Activated CD4-positive, alpha-beta T cell treated with anti-CD3 and anti-CD28 coated beads, Interleukin-2, amount 50 U/mL, for 24 hours (primary cell): ENCODE measurements around the gene POLK.
"Not testable (repeated sequence)": the region's sequence is repeated elsewhere in the genome, so short reads cannot be mapped to it uniquely, and the experiment has no call there.

Source experiments
- DNase-seq, 2 donors: peaks; one replicate each; pipeline ENCODE4 v3.0.0-alpha.2; 2020; ENCODE audit warnings: low read depth in 1 of 2, low spot score in 1 of 2

Gene POLK

DNA sequence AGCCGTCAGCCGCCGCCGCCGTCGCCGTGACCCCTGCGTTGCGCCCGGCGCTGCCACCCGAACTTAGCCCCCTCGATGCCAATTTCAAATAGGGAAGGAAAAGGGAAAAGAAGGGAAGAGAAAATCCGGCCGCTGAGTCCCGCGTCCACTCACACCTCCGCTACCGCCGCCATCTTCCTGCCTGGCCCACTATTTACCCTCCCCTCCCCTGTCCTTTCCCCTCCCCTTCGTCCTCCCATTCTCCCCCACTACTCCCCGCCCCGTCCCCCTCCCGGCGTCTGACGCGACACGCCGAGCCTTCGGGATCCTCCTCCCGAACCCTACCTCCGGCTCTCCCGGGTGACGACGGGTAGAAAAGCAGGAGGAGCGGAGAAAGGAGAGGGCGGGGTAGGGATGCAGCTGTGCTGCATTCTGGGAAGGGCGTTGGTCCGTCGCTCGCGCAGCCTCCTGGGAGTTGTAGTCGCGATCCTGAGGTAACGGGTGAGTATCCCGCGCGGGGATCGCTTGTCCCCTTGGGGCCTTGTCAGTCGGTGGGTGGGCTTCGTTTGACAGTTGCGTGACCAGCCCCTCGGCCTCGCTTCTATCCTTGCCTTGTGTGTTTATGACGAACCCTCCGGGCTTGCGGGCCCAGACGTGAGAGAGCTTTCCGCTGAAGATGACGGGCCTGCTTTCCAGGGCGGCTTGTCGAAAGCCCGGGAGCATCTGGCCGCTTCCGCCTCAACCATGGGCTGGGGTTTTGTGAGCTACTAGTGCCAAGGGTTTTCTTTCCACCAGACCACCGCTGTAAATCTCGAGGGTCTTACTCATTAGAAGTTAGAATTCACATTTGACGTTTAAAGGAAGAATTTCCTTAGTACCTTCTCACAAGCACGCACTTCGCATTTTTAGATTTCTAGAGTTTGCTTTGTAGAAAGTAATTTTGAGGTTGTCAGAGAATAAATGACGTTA is at the start of gene POLK, which contains the start of gene CERT1:
Gene POLK (plus strand): TSS at position 457 of the 948 bp plus-strand sequence.
Gene CERT1 (minus strand): TSS at position 195 of the 948 bp plus-strand sequence. CDS start 422 bp downstream, outside the sequence.
- peak; percentile 86 to 96 for DNase-seq

DNA sequence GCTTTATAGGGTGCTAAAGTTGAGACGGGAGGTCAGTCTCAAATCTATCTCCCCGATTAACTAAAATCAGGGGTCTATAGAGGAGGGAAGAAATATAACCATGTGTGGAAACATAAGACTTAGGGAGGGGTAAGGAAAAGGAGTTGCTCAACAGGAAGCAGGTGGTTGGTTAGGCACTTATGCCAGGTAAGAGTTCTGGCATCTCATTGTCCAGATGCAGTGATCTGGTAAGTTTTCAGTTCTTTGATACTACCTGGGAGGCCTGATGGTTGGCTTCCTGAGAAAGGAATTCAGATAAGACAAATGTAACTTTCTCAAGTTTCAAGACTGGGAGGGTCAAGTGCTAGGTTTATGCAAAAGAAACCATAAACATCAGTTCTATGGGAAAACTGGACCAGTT is 48.0 kb upstream of the POLK start:
- no peak for DNase-seq

DNA sequence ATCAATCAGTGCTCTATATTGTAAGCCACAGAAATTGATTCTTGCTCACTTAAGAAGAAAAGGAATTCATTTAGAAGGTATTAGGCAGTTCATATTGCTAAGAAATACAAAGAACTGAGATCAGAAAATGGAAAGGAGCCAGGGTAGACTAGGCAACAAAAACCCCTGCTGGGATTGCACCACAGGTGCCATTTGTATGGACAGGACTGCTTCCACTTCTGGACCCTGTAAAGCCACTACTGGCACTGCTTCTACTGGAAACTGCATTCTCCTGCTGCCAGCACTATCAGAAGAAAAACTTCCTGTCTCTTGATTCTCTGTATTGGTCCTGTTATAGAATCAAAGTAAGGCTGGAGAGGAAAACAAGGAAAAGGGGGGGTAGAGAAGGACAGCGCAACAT is 46.2 kb upstream of the POLK start:
- no peak for DNase-seq

DNA sequence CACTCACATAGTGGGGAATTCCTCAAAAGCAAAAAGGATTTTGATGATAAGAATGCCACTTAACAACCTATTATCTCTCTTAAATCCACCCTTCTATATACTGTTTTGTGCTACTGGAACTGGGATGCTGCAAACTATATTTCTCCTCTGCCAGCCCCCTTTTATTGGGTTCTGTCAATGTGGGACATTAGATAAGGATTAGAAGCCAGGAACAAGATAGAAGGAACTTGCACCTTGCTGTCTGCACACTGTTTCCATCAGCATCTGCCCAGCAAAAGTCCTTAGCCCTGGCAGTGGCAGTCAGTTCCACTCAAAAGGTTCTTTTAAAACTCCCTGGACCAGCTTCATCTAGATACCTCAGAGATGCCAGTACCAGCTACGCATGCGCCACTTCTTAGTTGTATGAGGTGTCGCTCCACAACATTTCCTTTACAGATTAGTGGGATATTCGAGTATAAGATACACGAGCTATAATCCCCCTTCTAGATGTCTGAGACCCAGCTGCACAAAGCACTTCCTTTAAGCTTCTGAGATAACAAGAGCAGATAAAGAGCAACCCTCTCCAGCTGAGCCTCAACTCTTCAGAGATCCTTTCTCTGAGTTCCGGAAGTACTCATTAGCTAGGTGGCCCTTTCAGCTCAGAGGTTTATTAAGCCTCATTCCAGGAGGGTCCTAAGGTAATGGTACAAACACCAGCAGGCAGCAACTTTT is 45.5 kb upstream of the POLK start:
- no peak for DNase-seq

DNA sequence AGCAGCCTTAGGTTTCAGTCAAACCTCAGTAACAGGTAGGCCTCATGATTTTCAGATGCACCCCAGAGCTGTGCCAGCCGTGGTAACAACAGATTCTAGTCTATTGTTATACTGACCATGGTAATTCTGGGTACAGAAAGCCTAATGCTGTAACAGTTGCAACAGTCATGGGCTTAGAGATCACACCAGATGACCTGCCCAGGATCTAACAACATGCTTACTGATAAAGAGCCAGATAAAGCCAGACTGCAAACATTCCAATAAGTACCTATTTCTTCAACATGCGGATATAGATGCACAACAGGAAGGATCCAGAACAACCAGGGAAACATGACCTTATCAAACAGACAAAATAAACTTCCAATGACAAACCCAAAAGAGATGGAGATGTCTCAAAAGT is 43.1 kb upstream of the POLK start:
- DNase-seq = no peak

DNA sequence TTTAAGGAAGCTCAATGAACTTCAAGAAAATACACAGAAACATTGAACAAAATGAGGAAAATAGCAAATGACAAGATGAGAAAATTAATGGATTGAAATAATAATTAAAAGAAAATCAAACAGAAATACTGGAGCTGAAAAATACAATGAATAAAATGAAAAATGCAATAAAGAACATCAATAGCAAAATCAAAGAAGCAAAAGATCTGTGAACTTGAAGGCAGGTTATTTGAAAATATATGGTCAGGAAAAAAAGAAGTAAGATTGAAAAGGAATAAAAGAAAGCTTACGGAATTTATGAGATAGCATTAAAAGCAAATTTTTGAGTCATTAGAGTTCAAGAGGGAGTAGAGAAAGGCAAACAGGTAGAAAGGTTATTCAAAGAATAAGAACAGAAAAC is 42.7 kb upstream of the POLK start:
- no peak for DNase-seq

DNA sequence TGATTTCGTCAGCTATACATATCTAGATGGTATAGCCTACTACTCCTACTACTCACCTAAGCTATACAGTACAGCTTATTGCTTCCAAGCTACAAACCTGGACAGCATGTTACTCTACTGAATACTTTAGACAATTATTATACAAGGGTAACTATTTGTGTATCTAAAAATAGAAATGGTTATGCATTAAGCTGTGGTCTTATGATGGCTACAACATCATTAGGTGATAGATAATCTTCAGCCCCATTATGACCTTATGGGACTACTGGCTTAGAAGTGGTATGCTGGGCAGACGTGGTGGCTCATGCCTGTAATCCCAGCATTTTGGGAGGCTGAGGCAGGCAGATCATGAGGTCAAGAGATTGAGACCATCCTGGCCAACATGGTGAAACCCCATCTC is 40.5 kb upstream of the POLK start:
- DNase-seq = no peak

DNA sequence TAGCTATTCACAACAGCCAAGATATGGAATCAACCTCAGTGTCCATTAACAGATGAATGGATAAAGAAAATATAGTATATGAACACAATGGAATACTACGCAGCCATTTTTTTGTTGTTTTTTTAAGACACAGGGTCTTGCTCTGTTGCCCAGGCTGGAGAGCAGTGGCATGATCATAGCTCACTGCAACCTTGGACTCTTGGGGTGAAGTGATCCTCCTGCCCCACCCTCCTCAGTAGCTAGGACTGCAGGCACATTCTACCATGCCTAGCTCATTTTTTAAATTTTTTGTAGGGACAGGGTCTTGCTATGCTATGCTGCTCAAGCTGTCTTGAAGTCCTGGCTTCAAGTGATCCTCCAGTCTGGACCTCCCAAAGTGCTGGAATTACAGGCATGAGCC is 38.7 kb upstream of the POLK start:
- DNase-seq = no peak

DNA sequence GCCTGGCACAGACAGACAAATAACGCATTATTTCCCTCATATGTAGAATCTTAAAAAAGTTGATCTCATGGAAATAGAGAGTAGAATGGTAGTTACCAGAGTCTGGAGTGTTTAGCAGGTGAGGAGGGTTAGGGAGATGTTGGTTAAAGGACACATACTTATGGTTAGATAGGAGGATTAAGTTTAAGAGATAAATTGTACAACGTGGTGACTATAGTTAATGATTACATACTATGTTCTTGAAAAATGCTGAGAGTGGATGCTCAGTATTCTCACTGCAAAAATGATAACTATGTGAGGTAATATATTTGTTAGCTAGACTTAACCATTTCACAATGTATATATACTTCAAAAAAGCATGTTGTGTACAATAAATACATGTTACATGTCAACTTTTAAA is 38.2 kb upstream of the POLK start:
- no peak for DNase-seq

DNA sequence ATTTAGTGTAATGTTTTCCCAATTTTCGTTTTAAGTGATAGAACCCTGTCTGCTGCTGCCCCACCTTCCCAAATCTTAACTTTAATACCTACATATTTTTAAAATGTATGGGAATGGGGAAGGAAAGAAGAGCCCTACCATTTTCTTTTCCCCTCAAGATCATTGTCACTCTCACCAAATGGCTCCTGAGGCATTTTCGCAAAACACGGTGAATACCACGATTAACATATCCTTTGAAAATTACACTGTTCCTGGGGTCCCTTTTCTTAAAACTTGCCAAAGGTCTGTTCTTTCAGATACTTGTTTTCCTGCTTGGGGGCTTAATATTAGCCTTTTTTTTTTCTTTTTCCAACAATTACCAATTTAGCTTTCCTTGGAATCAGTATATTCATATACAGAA is 36.3 kb upstream of the POLK start:
- no peak for DNase-seq

DNA sequence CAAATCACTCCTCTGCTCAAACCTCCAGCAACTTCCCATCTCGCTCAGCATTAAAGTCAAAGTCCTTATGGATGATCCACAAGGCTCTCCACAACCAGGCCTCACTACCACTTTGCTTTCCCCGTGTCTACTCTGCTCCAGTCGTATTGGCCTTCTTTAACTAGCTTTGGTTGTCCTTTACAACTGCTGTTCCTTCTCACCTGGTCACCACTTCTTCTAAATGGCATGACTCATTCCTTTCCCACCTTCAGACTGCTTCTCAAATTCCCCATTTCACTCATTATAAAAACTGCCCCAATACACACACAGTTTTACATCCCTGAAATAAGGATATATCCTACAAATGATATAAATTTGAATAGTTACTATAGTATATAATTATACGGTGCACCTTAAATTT is 30.7 kb upstream of the POLK start:
- DNase-seq = no peak

DNA sequence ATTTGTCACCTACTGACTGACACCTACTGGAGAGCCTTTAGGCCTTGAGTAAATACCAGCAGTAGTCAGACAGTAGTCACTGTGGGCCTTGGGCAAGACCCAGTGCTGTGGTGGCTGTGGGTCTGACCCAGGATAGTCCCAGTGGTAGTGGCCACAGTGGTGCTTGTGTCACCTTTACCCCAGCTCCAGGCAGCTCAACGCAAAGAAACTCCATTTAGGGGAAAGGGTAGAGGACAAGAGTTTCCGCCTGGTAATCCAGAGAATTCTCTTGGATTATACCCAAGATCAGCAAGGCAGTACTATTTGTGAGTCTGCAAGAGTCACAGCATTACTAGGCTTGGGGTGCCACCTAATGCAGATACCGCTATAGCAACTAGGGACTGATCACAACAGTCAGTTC is 29.2 kb upstream of the POLK start:
- DNase-seq = no peak

DNA sequence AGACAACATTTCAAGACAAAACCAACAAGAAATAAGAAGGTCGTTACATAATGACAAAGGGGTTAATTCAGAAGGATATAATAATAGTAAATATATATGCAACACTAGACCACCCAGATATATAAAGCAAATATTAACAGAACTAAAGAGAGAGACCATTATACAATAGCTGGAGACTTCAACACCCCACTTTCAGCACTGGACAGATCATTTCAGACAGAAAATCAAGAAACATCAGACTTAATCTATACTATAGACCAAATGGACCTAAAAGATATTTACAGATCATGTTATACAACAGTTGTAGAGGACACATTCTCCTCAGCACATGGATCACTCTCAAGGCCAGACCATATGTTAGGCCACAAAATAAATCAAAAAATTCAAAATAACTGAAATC is 27.1 kb upstream of the POLK start:
- no peak for DNase-seq

DNA sequence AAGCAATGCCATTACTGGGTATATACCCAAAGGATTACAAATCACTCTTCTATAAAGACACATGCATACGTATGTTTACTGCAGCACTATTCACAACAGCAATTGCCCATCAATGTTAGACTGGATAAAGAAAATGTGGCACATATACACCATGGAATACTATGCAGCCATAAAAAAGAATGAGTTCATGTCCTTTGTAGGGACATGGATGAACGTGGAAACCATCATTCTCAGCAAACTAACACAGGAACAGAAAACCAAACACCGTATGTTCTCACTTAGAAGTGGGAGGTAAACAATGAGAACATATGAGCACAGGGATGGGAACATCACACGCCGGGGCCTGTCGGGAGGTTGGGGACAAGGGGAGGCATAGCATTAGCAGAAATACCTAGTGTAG is 21.8 kb upstream of the POLK start:
- not testable (repeated sequence) for DNase-seq

DNA sequence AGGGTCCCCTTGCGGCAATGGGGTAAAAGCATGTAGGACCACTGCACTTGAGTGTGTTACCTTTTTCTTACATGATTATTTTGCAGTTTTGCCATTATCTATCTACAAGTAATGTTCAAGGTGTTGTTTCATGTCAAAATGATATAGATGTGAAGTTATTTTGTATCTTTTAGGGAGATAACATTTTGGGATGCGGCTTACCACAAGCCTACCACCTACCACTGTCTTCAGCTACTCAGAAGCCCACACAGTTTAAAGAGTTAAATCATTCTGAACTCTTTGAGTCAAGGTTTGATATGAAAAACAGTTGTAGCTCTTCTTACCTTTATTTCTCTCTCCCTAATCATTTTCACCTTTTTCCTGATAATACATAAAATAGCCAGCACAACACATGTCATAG is 20.1 kb upstream of the POLK start:
- DNase-seq = no peak

DNA sequence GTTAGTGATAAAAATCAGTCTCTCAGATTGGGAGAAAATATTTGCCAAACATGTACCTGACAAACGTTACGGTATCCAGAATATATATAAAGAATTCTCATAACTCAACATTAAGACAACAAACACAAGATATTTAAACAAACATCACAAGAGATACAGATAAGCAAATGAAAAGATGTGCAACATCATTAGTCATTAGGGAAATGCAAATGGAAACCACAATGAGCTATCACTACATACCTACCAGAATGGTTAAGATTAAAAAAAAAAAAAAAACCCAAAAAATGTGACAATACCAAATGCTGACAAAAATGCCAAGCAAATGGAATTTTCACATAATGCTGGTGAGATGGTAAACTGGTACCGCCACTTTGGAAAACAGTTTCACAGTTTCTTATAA is 15.7 kb upstream of the POLK start:
- DNase-seq = no peak

DNA sequence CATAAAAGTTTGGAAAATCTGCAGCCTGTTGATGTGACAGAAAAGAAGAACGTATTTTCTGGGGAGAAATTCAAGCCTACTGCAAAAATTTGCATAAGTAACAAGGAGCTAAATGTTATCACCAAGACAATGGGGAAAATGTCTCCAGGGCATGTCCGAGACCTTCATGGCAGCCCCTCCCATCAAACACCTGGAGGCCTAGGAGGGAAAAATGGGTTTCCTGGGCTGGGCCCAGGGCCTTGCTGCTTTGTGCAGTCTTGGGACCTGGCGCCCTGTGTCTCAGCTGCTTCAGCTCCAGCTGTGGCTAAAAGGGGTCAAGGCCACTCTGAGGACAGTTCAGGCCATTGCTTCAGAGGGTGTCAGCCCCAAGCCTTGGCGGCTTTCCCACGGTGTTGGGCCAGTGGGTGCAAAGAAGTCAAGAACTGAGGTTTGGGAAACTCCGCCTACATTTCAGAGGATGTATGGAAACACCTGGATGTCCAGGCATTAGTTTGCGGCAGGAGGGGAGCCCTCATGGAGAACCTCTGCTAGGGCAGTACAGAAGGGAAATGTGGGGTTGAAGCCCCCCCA is 13.4 kb upstream of the POLK start:
- DNase-seq = no peak

DNA sequence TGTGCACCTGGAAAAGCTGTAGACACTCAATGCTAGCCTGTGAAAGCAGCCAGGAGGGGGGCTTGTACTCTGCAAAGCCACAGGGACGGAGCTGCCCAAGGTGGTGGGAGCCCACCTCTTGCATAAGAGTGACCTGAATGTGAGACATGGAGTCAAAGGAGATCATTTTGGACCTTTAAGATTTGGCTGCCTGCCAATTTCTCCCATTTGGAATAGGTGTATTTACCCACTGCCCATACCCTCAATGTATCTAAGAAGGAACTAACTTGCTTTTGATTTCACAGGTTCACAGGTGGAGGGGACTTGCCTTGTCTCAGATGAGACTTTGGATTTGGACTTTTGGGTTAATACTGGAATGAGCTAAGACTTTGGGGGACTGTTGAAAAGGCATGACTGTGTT is 12.8 kb upstream of the POLK start:
- not testable (repeated sequence) for DNase-seq

DNA sequence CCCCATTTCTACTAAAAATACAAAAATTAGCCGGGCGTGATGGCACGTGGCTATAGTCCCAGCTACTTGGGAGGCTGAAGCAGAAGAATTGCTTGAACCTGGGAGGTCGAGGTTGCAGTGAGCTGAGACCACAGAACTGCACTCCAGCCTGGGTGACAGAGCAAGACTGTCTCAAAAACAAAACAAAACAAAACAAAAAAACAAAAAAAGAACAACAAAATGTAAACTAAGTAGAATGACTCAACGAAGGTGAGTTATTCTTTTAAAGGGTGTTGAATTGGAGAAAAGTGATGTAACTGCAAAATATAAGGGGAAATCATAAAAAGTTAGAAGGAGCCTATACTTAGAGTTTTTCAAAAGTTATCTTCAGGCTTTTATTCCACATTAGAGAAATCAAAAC is 6.6 kb upstream of the POLK start:
- DNase-seq = not testable (repeated sequence)

DNA sequence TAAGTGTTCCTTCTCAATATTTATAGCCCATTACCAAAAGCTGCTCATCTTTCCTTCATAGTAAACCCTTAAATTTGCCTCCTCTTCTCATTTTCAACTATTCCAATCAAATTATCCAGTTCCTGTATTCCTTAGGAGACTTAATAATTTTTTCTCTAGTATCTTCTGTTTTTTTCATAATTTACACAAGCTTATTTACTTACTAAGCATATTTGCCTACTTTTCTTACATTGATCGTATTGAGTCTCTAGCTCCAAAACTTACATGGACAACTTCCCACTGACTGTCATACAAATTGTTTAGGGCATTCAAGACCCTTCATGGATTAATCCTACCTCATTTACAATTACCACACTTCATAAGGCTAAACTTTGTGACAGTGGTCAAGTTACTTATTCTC is 3.9 kb upstream of the POLK start:
- DNase-seq = no peak

DNA sequence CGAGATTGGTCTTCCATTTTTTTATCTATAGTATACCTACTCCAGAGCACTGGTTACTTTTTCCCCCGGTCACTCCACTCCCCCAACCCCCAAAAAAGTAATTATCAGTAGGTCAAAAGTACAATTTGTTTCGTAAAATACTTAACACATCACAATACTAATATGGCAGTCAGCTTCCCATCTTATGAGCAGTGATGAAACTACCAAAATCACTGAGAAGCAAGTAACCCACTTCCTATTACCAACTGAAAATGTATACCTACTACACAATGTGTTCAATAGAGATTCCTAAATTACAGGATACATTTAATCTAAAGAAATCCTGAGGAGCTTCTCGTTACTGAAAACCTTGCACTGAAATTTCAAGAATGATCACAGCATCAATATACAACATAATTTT is 2.1 kb upstream of the POLK start:
- DNase-seq = no peak

DNA sequence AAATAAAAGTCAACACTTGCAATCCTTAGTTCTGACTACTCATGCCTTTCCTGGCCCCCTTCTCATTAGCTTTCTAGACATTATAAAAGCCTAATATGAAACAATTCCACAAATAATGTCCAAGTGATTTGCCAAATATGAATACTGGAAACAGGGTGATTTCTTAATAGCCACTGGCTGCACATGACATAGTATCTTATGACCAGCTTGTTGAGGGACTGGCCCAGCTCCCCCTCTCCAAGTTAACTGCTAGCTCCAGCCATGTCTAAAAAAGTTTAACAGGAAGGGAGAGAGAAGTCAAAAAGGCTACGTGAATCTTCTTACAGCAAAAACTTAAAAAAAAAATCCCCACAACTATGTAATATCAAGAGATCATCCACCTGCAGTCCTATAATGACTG is 1.7 kb upstream of the POLK start:
- DNase-seq = no peak
